HG03135 (cell line): ENCODE measurements around the gene MYBPH.
A peak's percentile ranks its signal among the peaks of the same experiment; 100 is the strongest.

Source experiments
- ATAC-seq: cut with Tn5 transposase; IDR thresholded peaks from one replicate; pipeline ENCODE4 v1.9.1; 2021; ENCODE audit warnings: mild to moderate bottlenecking, moderate library complexity; ENCODE audit not compliant: unreplicated experiment

MYBPH gene

GRCh38 chr1:203180611-203181330 is 5.1 kb upstream of the MYBPH start:
- ATAC-seq = no peak

GRCh38 chr1:203179667-203180005 is 4.0 kb upstream of the MYBPH start:
- no peak for ATAC-seq

- ATAC-seq = no peak
Observed at GRCh38 chr1:203178821-203179666, 3.4 kb upstream of the MYBPH start.

- ATAC-seq = no peak
Observed at GRCh38 chr1:203178083-203178482, 2.5 kb upstream of the MYBPH start.

- ATAC-seq = no peak
Observed at GRCh38 chr1:203177470-203178039, 1.9 kb upstream of the MYBPH start.

- ATAC-seq = no peak
Observed at GRCh38 chr1:203177036-203177405, 1.4 kb upstream of the MYBPH start.

GRCh38 chr1:203176273-203177035 is 828 bp upstream of the MYBPH start:
- ATAC-seq = no peak

- no peak for ATAC-seq
Observed at GRCh38 chr1:203175827-203176241, 208 bp upstream of the MYBPH start.

- no peak for ATAC-seq
Observed at GRCh38 chr1:203174324-203174985, 1.2 kb downstream of the MYBPH start.

GRCh38 chr1:203173566-203173965 is 2.1 kb downstream of the MYBPH start:
- ATAC-seq = peak; percentile 85

- ATAC-seq = no peak
Observed at GRCh38 chr1:203173011-203173555, 2.5 kb downstream of the MYBPH start.

GRCh38 chr1:203172184-203173010 is 3.2 kb downstream of the MYBPH start:
- no peak for ATAC-seq

GRCh38 chr1:203171341-203172183 is 4.1 kb downstream of the MYBPH start:
- ATAC-seq = no peak

GRCh38 chr1:203170625-203171330 is 4.8 kb downstream of the MYBPH start:
- no peak for ATAC-seq

GRCh38 chr1:203169770-203170520 is 5.7 kb downstream of the MYBPH start:
- ATAC-seq = no peak

GRCh38 chr1:203168991-203169390 is 6.6 kb downstream of the MYBPH start:
- no peak for ATAC-seq

- no peak for ATAC-seq
Observed at GRCh38 chr1:203168256-203168786, 7.3 kb downstream of the MYBPH start.
